ENCODE results near the gene ARGLU1. TPM values are rescaled to one million over a fixed set of nuclear protein-coding genes. Genes with fewer than 3 reads are reported as not detected.

ARGLU1 gene
- polyA plus RNA-seq, 1 experiment: 25.6 TPM

- Histone ChIP-seq H3K27me3 (ENCODE audit: control insufficient read depth, insufficient read depth, low read length) (peaks cover 2% of the 10 kb centered on the region; the same call in 1 of the 2 replicates), H3K36me3 (ENCODE audit: control insufficient read depth, insufficient read depth, low read length) (no peaks in the 10 kb centered on the region), H3K4me3 (ENCODE audit: low read depth, low read length) (no peak overlapping the region)
- no peak for DNase-seq (ENCODE audit: low read depth)
- ChIA-PET CTCF (no interaction called here), POLR2A (no interaction called here)
- no peak for TF ChIP-seq CTCF (IDR thresholded peaks at IDR 0.05; ENCODE audit: insufficient read depth, low read depth, low read length)
These were observed 20.4 kb upstream of the ARGLU1 start for GRCh38 chr13:106588367-106588766.

- ChIA-PET POLR2A (no interaction called here), CTCF (no interaction called here)
- DNase-seq (ENCODE audit: low read depth): no peak
- Histone ChIP-seq H3K4me3 (ENCODE audit: low read depth, low read length) (no peak overlapping the region), H3K36me3 (ENCODE audit: control insufficient read depth, insufficient read depth, low read length) (no peaks in the 10 kb centered on the region), H3K27me3 (ENCODE audit: control insufficient read depth, insufficient read depth, low read length) (peaks cover 2% of the 10 kb centered on the region; the same call in 1 of the 2 replicates)
- no peak for TF ChIP-seq CTCF (IDR thresholded peaks at IDR 0.05; ENCODE audit: insufficient read depth, low read depth, low read length)
These were observed 19.9 kb upstream of the ARGLU1 start for GRCh38 chr13:106587787-106588186.

DNA sequence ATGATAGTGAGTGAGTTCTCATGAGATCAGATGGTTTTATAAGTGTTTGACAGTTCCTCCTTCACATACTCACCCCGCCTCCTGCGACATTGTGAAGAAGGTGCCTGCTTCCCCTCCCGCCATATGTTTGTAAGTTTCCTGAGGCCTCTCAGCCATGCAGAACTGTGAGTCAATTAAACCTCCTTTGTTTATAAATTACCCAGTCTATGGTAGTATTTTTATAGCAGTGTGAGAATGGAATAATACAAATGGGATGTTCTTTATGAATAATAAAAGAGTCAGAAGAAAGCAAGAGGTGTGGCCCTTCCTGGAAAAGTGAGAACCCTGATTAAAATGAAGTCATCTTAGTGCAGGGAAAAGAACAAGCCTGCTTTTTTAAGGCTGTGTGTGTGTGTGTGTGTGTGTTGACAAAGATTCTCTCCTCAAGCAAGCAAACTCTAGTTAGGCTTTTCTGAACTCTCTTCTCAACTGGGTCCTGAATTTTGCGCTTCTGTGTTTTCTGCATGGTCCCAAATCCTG, 18.8 kb upstream of the ARGLU1 start:
- CTCF ChIA-PET: no interaction called here
- Histone ChIP-seq H3K36me3 (ENCODE audit: control insufficient read depth, insufficient read depth, low read length) (no peaks in the 10 kb centered on the region), H3K4me3 (ENCODE audit: low read depth, low read length) (no peak overlapping the region), H3K27me3 (ENCODE audit: control insufficient read depth, insufficient read depth, low read length) (peaks cover 2% of the 10 kb centered on the region; the same call in 1 of the 2 replicates)
- POLR2A ChIA-PET: no interaction called here
- DNase-seq (ENCODE audit: low read depth): no peak
- TF ChIP-seq CTCF (IDR thresholded peaks at IDR 0.05; ENCODE audit: insufficient read depth, low read depth, low read length): no peak

GRCh38 chr13:106581225-106581624, 13.3 kb upstream of the ARGLU1 start:
- Histone ChIP-seq H3K36me3 (ENCODE audit: control insufficient read depth, insufficient read depth, low read length) (no peaks in the 10 kb centered on the region), H3K4me3 (ENCODE audit: low read depth, low read length) (no peak overlapping the region), H3K27me3 (ENCODE audit: control insufficient read depth, insufficient read depth, low read length) (no peaks in the 10 kb centered on the region)
- TF ChIP-seq CTCF (IDR thresholded peaks at IDR 0.05; ENCODE audit: insufficient read depth, low read depth, low read length): no peak
- DNase-seq (ENCODE audit: low read depth): no peak
- CTCF ChIA-PET: interaction anchor here (1.0 to 1.3 kb wide), 2 partner anchors 16 to 39 kb away, joined by 3 read pairs; no protein-coding TSS in a partner anchor
- POLR2A ChIA-PET: no interaction called here

DNA sequence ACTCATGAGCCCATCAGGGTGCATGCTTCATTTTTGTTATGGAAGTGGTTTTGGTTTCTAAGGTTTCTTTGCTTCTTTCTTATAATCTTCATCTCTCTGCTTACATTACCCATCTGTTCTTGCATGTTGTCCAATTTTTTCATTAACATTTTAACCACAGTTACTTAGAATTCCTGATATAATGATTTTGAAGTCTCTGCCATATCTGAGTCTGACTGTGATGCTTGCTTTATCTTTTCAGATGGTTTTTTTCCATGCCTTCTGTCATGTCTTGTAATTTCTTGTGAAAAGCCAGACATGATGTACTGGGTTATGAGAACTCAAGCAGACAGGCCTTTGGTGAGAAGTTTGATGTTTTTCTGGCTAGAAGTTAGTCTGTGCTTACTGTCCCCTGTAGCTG, 8.0 kb upstream of the ARGLU1 start:
- POLR2A ChIA-PET: no interaction called here

More for the DNA sequence above, 8.0 kb upstream of the ARGLU1 start:
- no peak for TF ChIP-seq CTCF (IDR thresholded peaks at IDR 0.05; ENCODE audit: insufficient read depth, low read depth, low read length)
- H3K36me3 ChIP-seq (ENCODE audit: control insufficient read depth, insufficient read depth, low read length): no peaks in the 10 kb centered on the region
- H3K4me3 ChIP-seq (ENCODE audit: low read depth, low read length): no peak overlapping the region
- no peaks in the 10 kb centered on the region for H3K27me3 ChIP-seq (ENCODE audit: control insufficient read depth, insufficient read depth, low read length)
- CTCF ChIA-PET: interaction anchor here (0.7 to 0.9 kb wide), 2 partner anchors 39 to 44 kb away, joined by 3 read pairs; no protein-coding TSS in a partner anchor
- DNase-seq (ENCODE audit: low read depth): no peak
